Measurements from ENCODE around the gene DDX11.
"Not testable (repeated sequence)": the region's sequence is repeated elsewhere in the genome, so short reads cannot be mapped to it uniquely, and the experiment has no call there.

Gene DDX11

DNA sequence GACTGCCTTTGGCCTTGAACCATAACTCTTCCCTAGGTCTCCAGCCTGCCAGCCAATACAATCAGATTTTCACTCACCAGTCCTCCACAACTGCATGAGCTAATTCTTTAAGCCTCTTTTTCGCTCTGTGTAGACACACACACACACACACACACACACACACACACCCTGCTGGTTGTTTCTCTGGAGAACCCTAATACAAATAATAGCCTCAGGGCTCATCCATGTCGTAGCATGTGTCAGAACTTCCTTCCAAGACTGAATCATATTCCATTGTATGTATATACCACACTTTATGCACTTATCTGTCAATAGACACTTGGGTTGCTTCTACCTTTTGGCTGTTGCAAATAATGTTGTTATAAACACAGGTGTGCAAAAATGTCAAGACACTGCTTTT is 6.0 kb upstream of the DDX11 start:
- DNase-seq (ENCODE audit: low read depth in 3 of 3), result not testable (repeated sequence)

DNA sequence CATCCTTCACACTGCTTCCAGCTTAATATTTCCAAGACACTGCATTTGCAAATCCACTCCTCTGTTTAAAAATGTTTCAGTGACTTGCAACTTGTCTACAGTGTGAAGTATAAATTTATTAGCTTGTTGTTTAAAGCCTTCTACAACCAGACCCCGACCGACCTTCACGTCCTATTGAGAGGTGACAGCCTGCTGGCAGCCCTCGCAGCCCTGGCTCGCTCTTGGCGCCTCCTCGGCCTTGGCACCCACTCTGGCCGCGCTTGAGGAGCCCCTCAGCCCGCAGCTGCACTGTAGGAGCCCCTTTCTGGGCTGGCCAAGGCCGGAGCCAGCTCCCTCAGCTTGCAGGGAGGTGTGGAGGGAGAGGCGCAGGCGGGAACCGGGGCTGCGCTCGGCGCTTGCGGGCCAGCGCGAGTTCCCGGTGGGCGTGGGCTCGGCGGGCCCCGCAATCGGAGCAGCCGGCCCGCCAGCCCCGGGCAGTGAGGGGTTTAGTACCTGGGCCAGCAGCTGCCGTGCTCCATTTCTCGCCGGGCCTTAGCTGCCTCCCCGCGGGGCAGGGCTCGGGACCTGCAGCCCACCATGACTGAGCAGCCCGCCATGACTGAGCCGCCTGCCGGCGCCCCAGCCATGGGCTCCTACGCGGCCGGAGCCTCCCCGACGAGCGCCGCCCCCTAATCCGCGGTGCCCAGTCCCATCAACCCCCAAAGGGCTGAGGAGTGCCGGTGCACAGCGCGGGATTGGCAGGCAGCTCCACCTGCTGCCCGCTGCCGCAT is 2.5 kb upstream of the DDX11 start:
- DNase-seq (ENCODE audit: low read depth in 3 of 3), result not testable (repeated sequence)

DNA sequence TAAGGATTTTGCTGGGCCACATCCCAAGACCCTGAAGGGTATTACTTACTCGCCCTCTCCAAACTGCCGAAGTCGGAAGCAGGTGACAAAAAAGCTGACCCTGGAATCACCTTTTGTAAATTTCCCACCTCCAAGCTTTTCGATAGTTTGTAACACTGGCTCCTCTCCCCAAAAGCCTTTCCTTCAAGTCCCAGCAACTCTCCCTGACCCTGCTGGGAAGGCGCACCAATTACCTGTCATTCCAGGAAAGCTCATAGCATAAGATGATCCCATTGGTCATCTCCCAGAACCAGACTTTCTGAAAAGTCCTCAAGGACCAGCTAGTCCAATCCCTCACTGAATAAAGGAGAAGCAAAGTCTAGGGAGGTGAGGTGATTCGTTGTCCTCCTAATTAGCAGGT is 698 bp upstream of the DDX11 start:
- DNase-seq (ENCODE audit: low read depth in 3 of 3), result not testable (repeated sequence)

DNA sequence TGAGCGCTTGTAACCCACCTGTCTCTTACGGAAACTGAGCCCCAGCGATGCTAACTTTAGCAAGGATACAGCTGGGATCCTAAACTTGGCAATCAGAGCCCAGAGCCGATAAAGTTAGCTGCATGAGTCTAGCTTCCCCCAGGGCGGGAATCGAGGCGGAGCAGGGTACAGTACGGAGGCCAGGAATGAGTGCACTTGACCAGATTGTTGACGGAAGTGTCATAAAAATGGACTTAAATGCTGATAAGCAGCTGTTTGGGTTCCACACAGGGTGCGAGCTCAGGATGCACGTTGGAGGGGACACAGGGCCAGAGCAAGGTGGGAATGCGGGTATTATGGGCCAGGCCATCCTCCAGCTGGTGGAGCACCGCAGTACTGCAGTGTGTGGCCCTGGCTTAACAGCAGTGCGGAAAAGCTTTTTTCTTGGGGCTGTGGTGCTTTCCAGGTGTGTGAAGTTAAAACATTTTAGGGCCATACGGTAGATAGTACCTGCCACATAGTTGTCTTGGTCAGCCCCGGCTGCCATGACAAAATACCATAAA is 744 bp downstream of the DDX11 start:
- not testable (repeated sequence) for DNase-seq (ENCODE audit: low read depth in 3 of 3)

GRCh38 chr12:31076150-31076549 is 2.5 kb downstream of the DDX11 start:
- DNase-seq (ENCODE audit: low read depth in 3 of 3), result not testable (repeated sequence)

GRCh38 chr12:31077095-31077494 is 3.4 kb downstream of the DDX11 start:
- DNase-seq (ENCODE audit: low read depth in 3 of 3), result not testable (repeated sequence)

GRCh38 chr12:31077998-31078397 is 4.3 kb downstream of the DDX11 start:
- DNase-seq (ENCODE audit: low read depth in 3 of 3), result not testable (repeated sequence)

DNA sequence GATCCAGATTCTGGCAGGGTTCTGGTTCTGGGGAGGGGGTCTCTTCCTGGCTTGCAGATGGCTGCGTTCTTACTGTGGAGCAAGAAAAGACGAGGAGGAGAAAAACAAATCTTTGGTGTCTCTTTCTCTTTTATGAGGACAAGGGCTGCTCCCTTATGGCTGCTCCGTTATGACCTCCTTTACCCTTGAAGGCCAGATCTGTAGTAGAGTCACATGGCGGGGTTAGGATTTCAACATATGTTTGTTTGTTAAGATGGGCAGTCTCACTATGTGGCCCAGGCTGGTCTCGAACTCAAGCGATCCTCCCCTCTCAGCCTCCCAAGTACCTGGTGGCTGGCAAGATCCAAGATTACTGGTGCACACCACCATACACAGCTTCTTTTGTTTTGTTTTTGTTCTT is 5.8 kb downstream of the DDX11 start:
- not testable (repeated sequence) for DNase-seq (ENCODE audit: low read depth in 3 of 3)

DNA sequence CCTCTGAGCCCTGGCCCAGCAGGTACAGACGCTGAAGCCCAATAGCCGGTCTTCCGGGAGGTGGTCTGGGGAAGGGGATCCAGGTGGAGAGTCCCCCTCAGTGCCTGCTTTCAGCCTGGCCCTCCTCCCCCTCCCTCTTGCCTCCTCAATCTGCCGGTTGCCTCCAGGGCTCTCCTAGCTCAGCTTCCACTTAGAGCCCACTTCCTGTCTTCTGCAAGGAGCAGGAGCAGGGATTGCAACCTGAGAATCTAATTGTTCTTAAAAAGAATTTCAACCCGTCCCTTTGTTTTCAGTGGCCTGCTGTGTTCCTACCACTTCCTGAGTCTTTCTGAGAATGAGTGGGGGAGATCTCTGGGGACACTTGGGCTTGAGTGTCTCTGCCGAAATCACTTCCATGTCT is 6.6 kb downstream of the DDX11 start:
- not testable (repeated sequence) for DNase-seq (ENCODE audit: low read depth in 3 of 3)

DNA sequence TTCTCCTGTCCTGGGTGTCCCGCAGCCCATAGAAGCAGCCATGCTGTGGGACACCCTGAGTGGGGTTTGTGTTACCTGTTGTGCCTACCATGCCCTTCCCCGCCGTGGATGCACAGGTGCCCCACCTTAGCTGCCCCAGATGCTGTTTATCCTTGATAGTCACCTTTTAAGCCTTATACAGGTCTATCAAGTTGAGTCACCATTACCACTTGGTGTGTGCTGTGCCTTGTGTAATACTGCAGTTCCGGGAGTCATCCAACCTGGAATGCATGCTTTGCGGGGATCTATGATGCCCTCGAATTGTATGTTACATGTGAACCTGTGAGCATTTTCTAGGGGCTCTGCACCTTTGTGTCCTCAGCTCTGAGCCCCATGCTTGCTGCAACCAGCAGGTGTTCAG is 7.6 kb downstream of the DDX11 start:
- not testable (repeated sequence) for DNase-seq (ENCODE audit: low read depth in 3 of 3)

DNA sequence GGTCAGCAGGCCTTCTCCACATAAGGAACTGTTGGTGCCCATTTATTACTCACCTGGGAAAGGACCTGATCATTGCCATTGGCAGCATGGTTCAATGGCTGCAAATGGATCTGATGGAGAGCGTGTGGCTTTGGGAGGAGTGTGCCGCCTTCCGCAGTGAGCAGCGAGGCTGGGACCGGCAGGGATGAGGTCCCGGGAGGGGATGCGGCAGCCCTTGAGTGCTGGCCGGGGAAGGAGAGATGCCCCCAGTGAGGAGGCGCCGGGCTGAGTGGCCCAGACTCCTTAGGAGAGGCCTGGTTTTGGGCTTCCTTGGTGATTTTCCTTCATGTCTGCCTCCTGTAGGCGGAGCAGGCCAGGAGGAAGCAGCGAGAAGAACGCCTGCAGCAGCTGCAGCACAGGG is 10.6 kb downstream of the DDX11 start:
- not testable (repeated sequence) for DNase-seq (ENCODE audit: low read depth in 3 of 3)

GRCh38 chr12:31086032-31086431 is 12.4 kb downstream of the DDX11 start:
- not testable (repeated sequence) for DNase-seq (ENCODE audit: low read depth in 3 of 3)

- not testable (repeated sequence) for DNase-seq (ENCODE audit: low read depth in 3 of 3)
Observed at GRCh38 chr12:31087486-31087885, 13.8 kb downstream of the DDX11 start.

DNA sequence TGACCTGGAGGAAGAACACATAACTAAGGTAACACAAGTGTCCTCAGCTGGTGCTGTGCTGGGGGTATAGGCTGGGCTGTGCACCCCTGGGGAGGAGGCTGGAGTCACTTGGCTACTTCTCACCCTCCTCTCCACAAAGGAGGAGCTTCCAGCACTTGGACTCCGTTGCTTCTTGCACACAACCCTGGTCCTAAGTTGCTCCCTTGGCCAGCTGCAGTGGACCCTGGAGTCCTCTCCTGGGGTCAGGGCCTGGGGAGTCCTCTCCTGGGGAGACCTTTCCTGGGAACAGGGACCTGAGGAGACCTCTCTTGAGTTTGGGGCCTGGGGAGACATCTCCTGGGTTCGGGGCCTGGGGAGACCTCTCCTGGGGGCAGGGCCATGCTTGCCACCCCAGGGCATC is 14.3 kb downstream of the DDX11 start:
- not testable (repeated sequence) for DNase-seq (ENCODE audit: low read depth in 3 of 3)

GRCh38 chr12:31089072-31089471 is 15.4 kb downstream of the DDX11 start:
- no peak for DNase-seq (ENCODE audit: low read depth in 3 of 3)

DNA sequence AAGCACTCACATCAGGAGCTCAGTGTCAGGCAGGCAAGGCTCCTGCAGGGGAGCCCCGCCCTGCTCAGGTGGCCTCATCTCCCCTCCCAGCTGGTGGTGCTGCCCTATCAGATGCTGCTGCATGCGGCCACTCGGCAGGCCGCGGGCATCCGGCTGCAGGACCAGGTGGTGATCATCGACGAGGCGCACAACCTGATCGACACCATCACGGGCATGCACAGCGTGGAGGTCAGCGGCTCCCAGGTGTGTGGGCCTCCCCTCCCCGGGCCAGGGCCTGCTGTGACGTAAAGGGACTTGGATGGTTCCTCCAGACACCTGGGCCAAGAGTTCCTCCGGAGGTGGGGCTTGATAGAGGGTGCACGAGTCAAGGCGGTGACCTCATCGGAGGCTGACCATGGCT is 18.0 kb downstream of the DDX11 start:
- DNase-seq (ENCODE audit: low read depth in 3 of 3), result not testable (repeated sequence)

GRCh38 chr12:31092718-31093117 is 19.1 kb downstream of the DDX11 start:
- DNase-seq (ENCODE audit: low read depth in 3 of 3), result not testable (repeated sequence)

GRCh38 chr12:31095080-31095860 is 21.6 kb downstream of the DDX11 start:
- DNase-seq (ENCODE audit: low read depth in 3 of 3), result not testable (repeated sequence)

- not testable (repeated sequence) for DNase-seq (ENCODE audit: low read depth in 3 of 3)
Observed at GRCh38 chr12:31096251-31097065, 22.8 kb downstream of the DDX11 start.

DNA sequence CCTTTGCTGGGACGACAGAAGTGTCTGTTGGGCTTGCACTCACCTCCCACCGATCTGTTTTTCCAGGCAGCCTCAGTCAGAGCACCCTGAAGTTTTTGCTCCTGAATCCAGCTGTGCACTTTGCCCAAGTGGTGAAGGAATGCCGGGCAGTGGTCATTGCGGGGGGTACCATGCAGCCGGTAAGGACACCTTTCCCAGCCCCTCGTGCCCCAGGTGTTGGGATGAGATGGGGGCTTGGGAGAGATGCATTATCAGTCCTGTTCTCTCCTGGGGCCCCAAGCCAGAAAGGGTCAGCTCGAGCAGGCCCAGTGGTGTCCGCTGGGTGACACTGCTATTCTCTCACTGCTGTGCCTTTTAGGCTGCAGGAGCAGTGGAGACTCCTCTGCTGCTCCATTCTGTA is 24.2 kb downstream of the DDX11 start:
- not testable (repeated sequence) for DNase-seq (ENCODE audit: low read depth in 3 of 3)

DNA sequence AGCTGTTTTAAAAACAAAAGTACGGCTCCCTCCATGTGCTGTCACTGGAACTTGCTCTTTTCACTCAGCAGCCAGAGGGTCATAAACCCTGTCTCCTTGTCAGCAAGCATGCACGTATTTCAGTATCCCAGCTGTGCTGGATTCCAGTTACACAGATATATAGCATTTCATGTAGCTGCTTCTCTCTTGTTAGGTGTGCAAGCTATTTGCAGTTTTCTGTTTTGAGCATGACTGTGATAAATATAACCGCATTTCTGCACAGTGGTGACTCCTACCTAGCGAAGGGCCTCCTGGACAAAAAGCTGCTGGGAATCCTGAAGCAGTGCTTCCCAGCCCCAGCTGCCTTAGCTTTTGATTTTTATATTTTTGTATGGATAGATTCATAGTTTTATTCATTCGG is 24.7 kb downstream of the DDX11 start:
- not testable (repeated sequence) for DNase-seq (ENCODE audit: low read depth in 3 of 3)

GRCh38 chr12:31098771-31099170 is 25.1 kb downstream of the DDX11 start:
- DNase-seq (ENCODE audit: low read depth in 3 of 3), result not testable (repeated sequence)

Data from stimulated activated CD4-positive, alpha-beta T cell treated with anti-CD3 and anti-CD28 coated beads, TNF-alpha, amount 100 ng/mL, for 24 hours (primary cell).